Endodermal cell (in vitro differentiated cells): Measurements from ENCODE around the gene NAGLU. TPM values are rescaled to one million over a fixed set of nuclear protein-coding genes. Genes with fewer than 3 reads are reported as not detected.
"Not testable (repeated sequence)": the region's sequence is repeated elsewhere in the genome, so short reads cannot be mapped to it uniquely, and the experiment has no call there.

Experiments used
- DNase-seq: peaks from one replicate; pipeline ENCODE4 v3.0.0-alpha.2; 2017
- H3K27ac ChIP-seq: 2 replicates; pipeline ENCODE4 v1.5.1; 2013; ENCODE audit warnings: mild to moderate bottlenecking, low read depth, low read length, moderate library complexity
- H3K27me3 ChIP-seq: 2 replicates; pipeline ENCODE4 v1.6.1; 2013; ENCODE audit warnings: mild to moderate bottlenecking, low read length, moderate library complexity; ENCODE audit not compliant: insufficient read depth, control insufficient read depth, poor library complexity, severe bottlenecking
- H3K36me3 ChIP-seq: 2 replicates; pipeline ENCODE4 v1.7.0; 2013; ENCODE audit warnings: mild to moderate bottlenecking, low read length, moderate library complexity; ENCODE audit not compliant: control insufficient read depth, insufficient read depth
- H3K4me1 ChIP-seq: one replicate; pipeline ENCODE4 v1.7.0; 2013; ENCODE audit warnings: low read length; ENCODE audit not compliant: control insufficient read depth, insufficient read depth
- H3K4me3 ChIP-seq: 2 replicates; pipeline ENCODE4 v1.5.1; 2013; ENCODE audit warnings: mild to moderate bottlenecking, low read length, moderate library complexity
- H3K9ac ChIP-seq: 2 replicates; pipeline ENCODE4 v1.6.1; 2013; ENCODE audit warnings: mild to moderate bottlenecking, low read length, moderate library complexity; ENCODE audit not compliant: poor library complexity, severe bottlenecking; ENCODE audit errors: extremely low read depth
- H3K9me3 ChIP-seq: 2 replicates; pipeline ENCODE4 v1.6.1; 2013; ENCODE audit warnings: mild to moderate bottlenecking, low read length, moderate library complexity; ENCODE audit not compliant: control insufficient read depth
- H3K27ac Mint-ChIP-seq: 2 replicates; pipeline ENCODE4 v1.8.0; 2020; ENCODE audit warnings: mixed read lengths
- H3K27me3 Mint-ChIP-seq: 2 replicates; pipeline ENCODE4 v1.8.0; 2021; ENCODE audit warnings: mild to moderate bottlenecking, mixed read lengths; ENCODE audit not compliant: insufficient read depth
- H3K36me3 Mint-ChIP-seq: 2 replicates; pipeline ENCODE4 v1.8.0; 2020; ENCODE audit warnings: low read depth, mixed read lengths
- H3K4me1 Mint-ChIP-seq: 2 replicates; pipeline ENCODE4 v1.8.0; 2020; ENCODE audit warnings: mixed read lengths
- H3K4me3 Mint-ChIP-seq: 2 replicates; pipeline ENCODE4 v1.8.0; 2020; ENCODE audit warnings: mild to moderate bottlenecking, moderate library complexity, mixed read lengths
- H3K9me3 Mint-ChIP-seq: 2 replicates; pipeline ENCODE4 v1.8.0; 2020; ENCODE audit warnings: mild to moderate bottlenecking, mixed read lengths
- CTCF ChIP-seq: fragments of 200-600 bp; sonication (generic); conservative IDR thresholded peaks from 2 replicates; pipeline ENCODE4 v1.5.0; 2021; ENCODE audit warnings: antibody characterized with exemption, mild to moderate bottlenecking
- WGBS, 2 experiments: methylation state at CpG; one replicate each; pipeline versions ENCODE4 v1.1.5 to v1.1.7; 2013; ENCODE audit warnings: missing lambda C conversion rate in 2 of 2, mixed read lengths in 1 of 2; ENCODE audit not compliant: insufficient coverage in 1 of 2, insufficient read length in 1 of 2; 5-methylcytosine and 5-hydroxymethylcytosine counted together
- total RNA-seq, 2 donors: library from RNA; stranded (reverse); fragmentation: NEBNext Ultra II Directional in 1 of 2; extraction: Animal tissue kit (Norgen Biotek cat#: 25700) in 1 of 2; gene quantifications; 2 replicates in 1 of 2; 3 replicates in 1 of 2; pipeline ENCODE4 v1.2.1, GENCODE V29; 2021

The NAGLU gene
- total RNA-seq, 2 donors from 2014 or later: 29.1 to 31.5 TPM

- peaks cover 32% of the 10 kb centered on the region for H3K36me3 Mint-ChIP-seq
- H3K27ac ChIP-seq: no peak overlapping the region
- H3K4me3 Mint-ChIP-seq: no peak overlapping the region
These were observed 5.2 kb downstream of the NAGLU start for GRCh38 chr17:42541041-42541833.

GRCh38 chr17:42543190-42544079, 7.4 kb downstream of the NAGLU start:
- Mint-ChIP-seq H3K4me3 (no peak overlapping the region), H3K4me1 (no peaks in the 10 kb centered on the region), H3K27ac (no peak overlapping the region), H3K9me3 (no peaks in the 10 kb centered on the region), H3K27me3 (no peaks in the 10 kb centered on the region), H3K36me3 (peaks cover 32% of the 10 kb centered on the region)
- peaks cover 10% of the 10 kb centered on the region for H3K36me3 ChIP-seq
- no peak for TF ChIP-seq CTCF
- H3K9me3 ChIP-seq: no peaks in the 10 kb centered on the region
- H3K27ac ChIP-seq: no peak overlapping the region
- no peaks in the 10 kb centered on the region for H3K4me1 ChIP-seq
- no peaks in the 10 kb centered on the region for H3K27me3 ChIP-seq
- no peak overlapping the region for H3K4me3 ChIP-seq
- no peak overlapping the region for H3K9ac ChIP-seq
- 95% methylated on average over 25 to 39 of the region's 39 CpGs for WGBS, 2 experiments
- DNase-seq: no peak

More at GRCh38 chr17:42541041-42541833, 5.2 kb downstream of the NAGLU start:
- Histone ChIP-seq H3K27me3 (no peaks in the 10 kb centered on the region), H3K4me3 (no peak overlapping the region), H3K36me3 (peaks cover 10% of the 10 kb centered on the region), H3K4me1 (peaks cover 6% of the 10 kb centered on the region), H3K9me3 (no peaks in the 10 kb centered on the region), H3K9ac (no peak overlapping the region)
- H3K4me1 Mint-ChIP-seq: peaks cover 2% of the 10 kb centered on the region
- TF ChIP-seq CTCF: no peak
- no peaks in the 10 kb centered on the region for H3K9me3 Mint-ChIP-seq
- no peak for DNase-seq
- H3K27ac Mint-ChIP-seq: peak overlapping the region; percentile 26
- WGBS, 2 experiments: 90 to 99% methylated on average over 11 to 17 of the region's 17 CpGs
- H3K27me3 Mint-ChIP-seq: no peaks in the 10 kb centered on the region

DNA sequence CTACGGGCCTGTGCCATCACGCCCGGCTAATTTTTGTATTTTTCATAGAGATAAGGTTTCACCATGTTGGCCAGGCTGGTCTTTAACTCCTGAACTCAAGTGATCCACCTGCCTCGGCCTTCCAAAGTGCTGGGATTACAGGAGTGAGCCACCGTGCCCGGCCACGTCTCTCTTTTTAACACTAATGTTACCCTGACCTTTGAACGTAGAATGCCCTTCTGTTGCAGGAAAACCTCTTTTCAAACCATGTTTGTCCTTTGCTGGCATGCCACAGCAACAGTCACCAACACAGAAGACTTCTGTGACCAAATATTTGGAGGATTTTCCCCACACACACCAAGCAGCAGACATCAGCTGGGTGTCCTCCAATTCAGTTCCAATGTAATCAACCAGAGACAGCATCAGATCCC, 8.8 kb downstream of the NAGLU start:
- Histone ChIP-seq H3K4me3 (no peak overlapping the region), H3K4me1 (no peaks in the 10 kb centered on the region), H3K9ac (no peak overlapping the region), H3K9me3 (no peaks in the 10 kb centered on the region), H3K27me3 (no peaks in the 10 kb centered on the region), H3K36me3 (peaks cover 4% of the 10 kb centered on the region), H3K27ac (no peak overlapping the region)
- peaks cover 23% of the 10 kb centered on the region for H3K36me3 Mint-ChIP-seq
- H3K9me3 Mint-ChIP-seq: no peaks in the 10 kb centered on the region
- no peak for DNase-seq
- no peak overlapping the region for H3K27ac Mint-ChIP-seq
- peaks cover 5% of the 10 kb centered on the region for H3K4me1 Mint-ChIP-seq
- no peak overlapping the region for H3K4me3 Mint-ChIP-seq
- no peak for TF ChIP-seq CTCF
- WGBS, 2 experiments: 75 to 79% methylated on average over 8 of the region's 8 CpGs
- H3K27me3 Mint-ChIP-seq: no peaks in the 10 kb centered on the region

DNA sequence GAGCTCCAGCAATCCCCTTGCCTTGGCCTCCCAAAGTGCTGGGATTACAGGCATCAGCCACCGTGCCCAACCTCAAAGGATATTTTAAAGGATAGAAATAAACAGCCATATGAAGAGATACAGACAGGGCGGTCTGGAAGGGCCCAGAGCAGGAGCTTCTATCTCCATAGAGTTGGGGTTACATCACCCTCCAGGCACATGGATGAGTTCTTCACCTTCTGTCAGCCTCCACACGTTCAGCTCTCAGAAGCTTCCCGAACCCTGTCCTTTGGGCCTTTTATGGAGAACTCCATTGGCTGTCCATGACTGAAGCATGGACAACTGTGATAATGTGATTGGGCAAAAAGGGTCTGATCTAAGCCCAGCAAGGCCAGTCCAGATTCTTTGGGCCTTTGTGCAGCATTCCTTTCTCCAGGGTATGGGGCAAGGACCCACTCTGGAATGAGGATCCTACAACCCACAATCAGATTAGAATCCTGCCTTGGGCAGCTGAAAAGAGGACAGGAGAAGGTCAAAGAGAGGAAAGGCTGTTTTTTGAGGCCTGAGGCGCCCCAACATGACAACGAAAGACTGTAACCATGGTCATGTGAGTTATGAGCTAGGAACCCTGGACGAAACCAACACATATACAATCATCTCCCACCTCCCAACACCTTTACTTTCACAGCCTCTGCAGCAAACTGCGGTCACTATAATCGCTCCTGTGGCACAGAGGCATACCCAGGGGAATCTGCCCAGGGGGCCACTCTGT, 9.9 kb downstream of the NAGLU start:
- not testable (repeated sequence) for H3K9me3 ChIP-seq, DNase-seq, H3K27ac ChIP-seq, H3K4me1 ChIP-seq, H3K4me3 ChIP-seq, H3K27me3 Mint-ChIP-seq, H3K9ac ChIP-seq, H3K4me3 Mint-ChIP-seq, H3K9me3 Mint-ChIP-seq, H3K36me3 ChIP-seq, H3K27me3 ChIP-seq, H3K27ac Mint-ChIP-seq, H3K4me1 Mint-ChIP-seq
- H3K36me3 Mint-ChIP-seq: peaks cover 16% of the 10 kb centered on the region
- WGBS, 2 experiments: 87 to 100% methylated on average over 2 to 6 of the region's 9 CpGs
